GM18505 (cell line): ENCODE data around the gene GLO1.

Source experiments
- ATAC-seq: cut with Tn5 transposase; IDR thresholded peaks from one replicate; pipeline ENCODE4 v1.9.1; 2021; ENCODE audit not compliant: unreplicated experiment
- POLR2A ChIP-seq: IDR thresholded peaks from 4 replicates; pipeline ENCODE4 v1.6.1; 2011; ENCODE audit warnings: borderline replicate concordance; ENCODE audit not compliant: insufficient read depth, insufficient read length; ENCODE audit errors: extremely low read depth

GLO1 gene

DNA sequence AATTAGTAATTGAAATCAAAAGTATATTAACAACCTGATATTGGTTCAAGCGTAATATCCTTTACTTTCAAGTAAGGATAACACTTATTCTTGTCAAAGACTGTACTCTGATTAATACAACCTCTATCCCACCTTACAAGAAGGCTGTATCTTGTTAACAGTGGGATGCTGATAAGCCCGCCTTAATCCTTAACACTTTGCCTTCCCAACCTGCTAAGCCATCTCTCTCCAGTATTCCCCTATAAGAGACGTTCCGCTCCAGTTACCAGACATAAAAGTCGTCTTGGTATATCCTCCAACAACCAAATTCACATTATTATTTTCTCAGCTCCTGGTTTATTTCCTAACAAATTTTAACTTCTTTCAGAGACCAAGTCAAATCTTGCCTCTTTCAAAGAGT is 65.2 kb downstream of the GLO1 start:
- no peak for TF ChIP-seq POLR2A
- no peak for ATAC-seq

DNA sequence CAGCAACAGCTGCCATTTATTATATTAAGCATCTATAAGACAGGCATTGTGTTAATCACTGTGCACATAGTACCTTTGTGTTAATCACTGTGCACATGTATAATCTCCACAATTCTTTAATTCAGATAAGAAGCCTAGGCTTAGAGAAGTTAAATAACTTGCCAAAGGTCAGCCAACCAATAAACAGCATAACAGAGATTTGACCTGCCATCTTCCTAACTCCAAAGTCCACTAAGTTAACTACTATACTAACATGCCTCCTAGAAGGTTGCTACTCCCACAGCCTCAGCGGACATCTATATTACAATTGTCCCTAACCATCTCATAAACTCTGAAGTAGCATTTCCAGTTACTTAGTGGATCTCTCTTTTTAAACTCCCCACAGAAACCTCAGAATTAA is 66.9 kb downstream of the GLO1 start:
- no peak for TF ChIP-seq POLR2A
- ATAC-seq, result no peak

GRCh38 chr6:38634518-38634917 is 68.4 kb downstream of the GLO1 start:
- no peak for ATAC-seq
- no peak for TF ChIP-seq POLR2A

DNA sequence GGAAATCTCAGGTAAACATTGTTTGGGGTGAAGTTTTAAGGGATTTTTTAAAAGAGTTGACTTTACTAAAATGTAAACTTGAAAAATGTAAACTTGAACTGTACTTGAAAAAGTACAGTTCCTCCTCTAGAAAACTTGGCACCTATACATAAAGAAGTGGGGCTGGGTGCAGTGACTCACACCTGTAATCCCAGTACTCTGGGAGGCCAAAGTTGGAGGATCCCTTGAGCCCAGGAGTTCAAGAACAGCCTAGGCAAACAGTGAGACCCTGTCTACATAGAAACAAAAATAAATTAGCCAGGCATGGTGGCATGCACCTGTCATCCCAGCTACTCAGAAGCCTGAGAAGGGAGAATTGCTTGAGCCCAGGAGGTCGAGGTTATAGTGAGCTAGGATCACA is 70.5 kb downstream of the GLO1 start:
- ATAC-seq, result no peak
- no peak for TF ChIP-seq POLR2A

DNA sequence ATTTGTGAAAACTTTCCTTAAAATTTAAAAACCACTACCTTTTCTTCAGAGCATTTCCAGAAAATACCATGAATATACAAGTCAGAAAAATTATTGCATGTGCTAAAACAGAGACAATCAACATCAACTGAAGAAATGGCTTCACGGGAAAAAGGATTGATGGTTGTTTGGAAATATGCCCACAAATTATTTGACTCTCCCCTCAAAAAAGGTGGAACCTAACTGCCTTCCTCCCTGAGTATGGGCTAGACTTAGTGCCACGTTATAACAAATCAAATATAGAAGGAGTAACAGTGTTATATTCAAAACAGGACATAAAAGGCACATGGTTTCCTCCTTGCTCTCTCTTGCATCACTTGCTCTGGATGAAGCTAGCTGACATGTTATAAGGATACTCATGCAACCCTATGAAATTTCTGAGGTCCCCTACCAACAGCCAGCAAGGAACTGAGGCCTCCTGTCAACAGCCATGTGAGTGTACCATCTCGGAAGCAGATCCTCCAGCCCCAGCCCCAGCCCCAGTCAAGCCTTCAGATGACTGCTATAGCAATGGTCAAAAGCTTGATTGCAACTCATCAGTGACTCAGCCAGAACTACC is 71.7 kb downstream of the GLO1 start:
- no peak for TF ChIP-seq POLR2A
- no peak for ATAC-seq
